Raji (cell line): ENCODE results near the gene FSTL3.

Experiments
- POLR2A ChIP-seq: IDR thresholded peaks from 2 replicates; pipeline ENCODE4 v1.6.1; 2011; ENCODE audit warnings: low read depth, low read length, control low read depth; ENCODE audit not compliant: insufficient read depth

Gene FSTL3

DNA sequence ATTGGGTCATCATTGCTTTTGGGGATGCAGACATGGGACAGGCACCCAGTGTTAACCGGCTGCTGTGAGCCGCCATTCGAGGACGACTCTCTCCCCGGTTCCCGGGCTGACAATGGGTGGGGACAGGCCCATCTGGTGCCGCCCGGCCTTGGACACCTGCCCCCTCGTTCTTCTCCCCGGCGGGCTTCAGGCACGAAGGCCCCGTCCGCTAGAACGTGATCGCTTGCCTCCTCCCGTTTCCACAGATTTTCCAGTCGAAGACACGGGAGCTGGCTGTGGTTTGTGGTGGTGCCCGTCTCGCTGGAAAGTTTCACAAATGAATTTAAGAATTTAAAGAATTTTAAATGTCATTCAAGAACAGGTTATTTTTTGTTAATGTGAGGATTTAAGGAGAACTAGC lies 34.6 kb downstream of the FSTL3 start:
- no peak for TF ChIP-seq POLR2A

GRCh38 chr19:711254-711653 lies 35.1 kb downstream of the FSTL3 start:
- no peak for TF ChIP-seq POLR2A

GRCh38 chr19:715347-715746 lies 39.2 kb downstream of the FSTL3 start:
- TF ChIP-seq POLR2A = no peak

DNA sequence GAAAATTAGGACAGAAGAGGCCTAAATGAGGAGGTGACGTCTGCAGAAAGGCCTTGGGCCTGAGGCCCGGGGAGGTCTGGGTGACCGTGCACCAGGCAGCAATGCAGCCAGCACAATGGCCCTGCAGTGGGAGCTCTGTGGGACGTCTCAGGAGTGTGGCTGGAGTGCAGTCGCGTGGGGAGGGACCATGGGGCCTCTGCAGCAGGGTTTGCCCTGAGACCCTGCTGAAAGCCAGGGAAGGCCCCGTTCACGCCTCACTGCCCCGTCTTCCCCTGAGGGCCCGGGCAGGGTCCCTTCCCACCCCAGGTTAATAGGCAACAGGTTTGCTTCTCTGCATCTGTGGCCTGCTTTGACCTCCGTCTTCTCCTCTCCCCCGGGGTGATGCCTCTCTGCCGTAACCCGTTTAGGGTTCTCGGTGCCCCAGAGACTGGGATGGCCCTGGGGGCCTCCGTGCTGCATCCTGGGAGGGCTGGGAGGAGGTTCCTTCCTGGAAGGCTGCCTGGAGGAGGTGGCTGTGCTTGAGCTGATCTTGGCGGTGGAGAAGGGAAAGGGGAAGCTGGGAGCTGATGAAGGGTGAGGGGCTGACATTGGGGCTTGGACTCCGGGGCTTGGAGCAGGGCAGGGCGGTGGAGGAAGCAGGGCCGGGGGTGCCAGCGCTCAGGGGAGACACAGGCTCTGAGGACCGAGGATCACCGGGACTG lies 42.2 kb downstream of the FSTL3 start:
- TF ChIP-seq POLR2A = no peak

- TF ChIP-seq POLR2A = no peak
These were observed 42.9 kb downstream of the FSTL3 start for GRCh38 chr19:718991-719512.

DNA sequence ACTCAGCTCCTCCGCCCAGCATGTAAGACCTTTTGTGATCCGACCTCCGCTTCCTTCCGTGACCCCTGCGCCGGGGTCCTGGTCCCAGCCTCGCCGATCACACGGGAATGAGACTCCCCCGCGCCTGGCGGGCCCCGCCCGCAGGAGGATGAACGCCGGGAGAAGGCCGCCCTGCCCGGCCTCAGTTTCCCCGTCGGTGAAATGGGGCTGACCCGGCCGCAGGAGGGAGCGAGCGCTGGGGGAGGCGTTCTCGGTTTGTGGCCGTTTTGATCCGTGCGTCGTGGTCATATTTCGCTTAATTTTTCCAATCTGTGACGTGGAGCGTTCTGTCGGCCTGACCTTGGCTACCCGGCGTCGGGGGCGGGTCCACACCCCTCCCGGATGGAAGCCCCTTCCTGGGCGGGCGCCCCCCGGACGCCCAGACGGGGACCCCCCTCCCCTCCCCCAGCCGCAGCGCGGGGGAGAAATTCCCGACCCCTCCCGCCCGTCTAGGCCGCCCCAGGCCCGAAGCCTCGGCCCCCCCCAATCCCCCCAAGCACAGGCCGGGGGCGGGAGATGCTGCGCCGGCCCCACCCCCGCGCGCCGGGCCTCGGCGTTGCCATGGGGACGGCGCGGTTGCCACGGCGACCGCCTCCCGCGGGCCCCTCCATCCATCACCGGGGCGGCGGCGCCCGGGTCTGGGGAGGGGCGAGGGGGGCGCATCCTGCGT lies 43.6 kb downstream of the FSTL3 start:
- TF ChIP-seq POLR2A = no peak

- TF ChIP-seq POLR2A = no peak
These were observed 44.4 kb downstream of the FSTL3 start for GRCh38 chr19:720345-721160.

DNA sequence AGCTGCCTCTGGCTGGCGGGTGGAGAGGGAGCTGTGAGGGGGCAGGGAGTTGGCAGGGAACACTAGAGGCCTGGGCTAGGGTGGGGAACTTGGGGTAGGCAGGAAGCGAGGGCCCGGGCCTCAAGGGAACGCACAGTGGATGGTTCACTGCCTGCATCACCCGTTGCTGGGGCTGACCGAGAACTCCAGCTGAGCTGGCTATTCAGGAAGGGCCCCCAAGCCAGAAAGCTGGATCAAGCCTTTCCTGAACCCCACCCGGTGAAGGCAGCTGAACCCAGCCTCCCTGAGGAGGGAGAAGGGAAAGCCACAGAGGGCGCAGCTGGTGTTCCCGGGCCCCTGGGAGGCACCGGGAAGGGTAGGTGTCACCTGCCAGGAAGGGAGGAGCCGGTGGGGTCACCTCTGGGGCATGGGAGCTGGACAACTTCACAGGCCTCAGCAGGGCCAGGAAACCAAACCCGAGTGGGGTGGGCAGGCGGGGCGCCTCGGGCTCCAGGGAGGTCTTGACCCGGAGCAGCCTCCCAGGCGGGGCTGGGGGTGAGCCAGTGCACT lies 46.4 kb downstream of the FSTL3 start:
- TF ChIP-seq POLR2A = no peak

- no peak for TF ChIP-seq POLR2A
These were observed 47.1 kb downstream of the FSTL3 start for GRCh38 chr19:723247-723646.

DNA sequence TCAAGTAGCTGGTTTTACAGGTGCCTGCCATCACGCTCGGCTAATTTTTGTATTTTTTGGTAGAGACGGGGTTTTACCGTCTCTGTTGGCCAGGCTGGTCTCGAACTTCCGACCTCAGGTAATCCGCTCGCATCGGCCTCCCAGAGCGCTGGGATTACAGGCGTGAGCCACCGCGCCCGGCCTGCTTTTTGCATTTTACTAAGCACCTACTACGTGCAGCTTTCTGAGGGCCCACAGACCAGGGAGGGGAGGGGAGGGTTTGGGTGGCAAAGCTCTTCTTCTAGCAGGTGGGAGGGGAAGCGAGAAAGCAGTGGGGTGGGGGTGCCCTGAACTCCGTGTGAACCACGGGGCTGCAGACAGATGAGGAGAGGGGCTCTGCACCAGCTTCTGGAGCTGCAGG lies 47.5 kb downstream of the FSTL3 start:
- TF ChIP-seq POLR2A = no peak

DNA sequence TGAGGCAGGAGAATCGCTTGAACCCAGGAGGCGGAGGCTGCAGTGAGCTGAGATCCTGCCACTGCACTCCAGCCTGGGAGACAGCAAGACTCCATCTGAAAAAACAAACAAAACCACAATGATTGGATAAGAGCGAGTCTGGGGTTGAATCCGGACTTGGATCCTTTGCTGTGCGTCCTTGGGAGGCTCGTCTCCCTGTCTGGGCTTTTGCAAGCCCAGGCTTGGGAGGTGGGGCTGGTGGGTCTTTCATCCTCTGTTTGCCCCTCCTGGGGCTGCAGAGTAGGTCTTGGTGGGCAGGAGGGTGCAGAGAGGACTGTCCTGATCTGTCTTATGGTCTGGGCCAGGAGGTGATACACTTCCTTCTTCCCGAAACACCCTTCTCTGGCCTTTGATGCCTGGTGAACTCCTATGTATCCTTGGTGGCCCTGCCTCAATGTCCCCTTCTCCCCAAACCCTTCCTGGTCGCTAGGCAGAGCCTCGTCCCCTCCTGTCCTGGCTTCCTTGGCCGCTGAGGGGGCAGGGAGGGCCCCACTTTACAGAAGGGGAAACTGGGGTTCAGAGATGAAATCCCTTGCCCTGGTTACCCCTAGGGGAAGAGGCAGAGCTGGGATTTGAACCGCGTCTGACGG lies 49.4 kb downstream of the FSTL3 start:
- TF ChIP-seq POLR2A = no peak

GRCh38 chr19:726993-727956 lies 51.1 kb downstream of the FSTL3 start:
- no peak for TF ChIP-seq POLR2A

- no peak for TF ChIP-seq POLR2A
These were observed 51.8 kb downstream of the FSTL3 start for GRCh38 chr19:728011-728410.
